HepG2 (cell line): ENCODE measurements around the gene SIK2. TPM values are rescaled to one million over a fixed set of nuclear protein-coding genes. Genes with fewer than 3 reads are reported as not detected.

Experiments
- FOXA3 ChIP-seq: IDR thresholded peaks from 2 replicates; pipeline ENCODE4 v1.6.1; 2016; ENCODE audit warnings: missing genetic modification reagents, missing compliant biosample characterization
- KIAA2018 ChIP-seq: sonication (generic); formaldehyde crosslinking; IDR thresholded peaks from 2 replicates; pipeline ENCODE4 v1.5.0; 2020; ENCODE audit warnings: mild to moderate bottlenecking, missing genetic modification reagents, borderline replicate concordance
- KLF16 ChIP-seq, 2 experiments: sonication (generic) in 1 of 2; formaldehyde crosslinking in 1 of 2; IDR thresholded peaks; 2 replicates each; pipeline versions ENCODE4 v1.6.1 to v1.8.0; 2016 to 2023; ENCODE audit warnings: missing genetic modification reagents in 2 of 2, missing compliant biosample characterization in 1 of 2
- PATZ1 ChIP-seq: sonication (generic); formaldehyde crosslinking; IDR thresholded peaks from 2 replicates; pipeline ENCODE4 v1.4.0; 2020; ENCODE audit warnings: missing genetic modification reagents
- PITX1 ChIP-seq: sonication (generic); formaldehyde crosslinking; IDR thresholded peaks from 2 replicates; pipeline ENCODE4 v1.5.1; 2020; ENCODE audit warnings: mild to moderate bottlenecking, missing genetic modification reagents
- POLR2A ChIP-seq, 2 experiments: IDR thresholded peaks; 2 replicates each; pipeline ENCODE4 v1.6.1; 2011; ENCODE audit warnings: low read depth in 2 of 2, low read length in 2 of 2, mild to moderate bottlenecking in 1 of 2, moderate library complexity in 1 of 2; ENCODE audit not compliant: insufficient read depth in 1 of 2
- RFX1 ChIP-seq: fragments of 450-650 bp; IDR thresholded peaks from 2 replicates; pipeline ENCODE4 v1.6.1; 2017
- SNAI1 ChIP-seq: sonication (generic); formaldehyde crosslinking; IDR thresholded peaks from 2 replicates; pipeline ENCODE4 v1.5.0; 2020; ENCODE audit warnings: mild to moderate bottlenecking, missing genetic modification reagents, borderline replicate concordance
- ZNF275 ChIP-seq: sonication (generic); formaldehyde crosslinking; IDR thresholded peaks from 2 replicates; pipeline ENCODE4 v1.8.0; 2022; ENCODE audit warnings: missing genetic modification reagents, mild to moderate bottlenecking, inconsistent platforms, borderline replicate concordance
- ZNF276 ChIP-seq: sonication (generic); formaldehyde crosslinking; IDR thresholded peaks from 2 replicates; pipeline ENCODE4 v1.4.0; 2020; ENCODE audit warnings: mild to moderate bottlenecking, low read depth, missing genetic modification reagents
- ZNF510 ChIP-seq: sonication (generic); formaldehyde crosslinking; IDR thresholded peaks from 2 replicates; pipeline ENCODE4 v1.4.0; 2020; ENCODE audit warnings: low read depth, mild to moderate bottlenecking, missing genetic modification reagents
- ZNF670 ChIP-seq: sonication (generic); formaldehyde crosslinking; IDR thresholded peaks from 2 replicates; pipeline ENCODE4 v1.8.0; 2022; ENCODE audit warnings: mild to moderate bottlenecking, missing genetic modification reagents, borderline replicate concordance
- ZNF737 ChIP-seq: sonication (generic); formaldehyde crosslinking; IDR thresholded peaks from 2 replicates; pipeline ENCODE4 v1.5.0; 2020; ENCODE audit warnings: missing genetic modification reagents, mild to moderate bottlenecking, borderline replicate concordance
- ZNF883 ChIP-seq: sonication (generic); formaldehyde crosslinking; IDR thresholded peaks from 2 replicates; pipeline ENCODE4 v1.5.1; 2020; ENCODE audit warnings: mild to moderate bottlenecking, missing genetic modification reagents; ENCODE audit errors: not compliant biosample characterization
- polyA plus RNA-seq, 8 experiments: library from polyadenylated mRNA; depleted of rRNA in 3 of 8; stranded (reverse) in 7 of 8; unstranded in 1 of 8; fragments of >200 nt; fragmentation: Illumina TruSeq in 4 of 8; extraction: Trizol in 4 of 8; gene quantifications; 2 replicates each; pipeline versions ENCODE4 v1.2.1 to v1.2.3, GENCODE V29; 2011 to 2016; ENCODE audit warnings: low read depth in 4 of 8, missing spikeins in 1 of 8, mixed read lengths in 1 of 8; ENCODE audit not compliant: insufficient read depth in 1 of 8
- total RNA-seq, 5 experiments: library from RNA; depleted of rRNA; stranded (reverse); fragments of >200 nt; fragmentation: Illumina TruSeq; extraction: Trizol; gene quantifications; 2 replicates each; pipeline ENCODE4 v1.2.3, GENCODE V29; 2016; ENCODE audit warnings: low read depth in 1 of 5

Gene SIK2
- total and polyA plus RNA-seq, 2 of the 13 experiments (the other 11 are each of a cell fraction or from before 2014, with no cell fraction given), result 8.1 to 15.4 TPM

- TF ChIP-seq ZNF510 (CRISPR knock-in tag), result no peak
- TF ChIP-seq PITX1 (CRISPR knock-in tag), result peak; percentile 52; the same call in 1 of the 2 replicates
- no peak for TF ChIP-seq ZNF670 (CRISPR knock-in tag)
- no peak for TF ChIP-seq RFX1
- peak; percentile 55; the same call in 1 of the 2 replicates for TF ChIP-seq ZNF737 (CRISPR knock-in tag)
- no peak; the same call in 1 of the 2 replicates for TF ChIP-seq SNAI1 (CRISPR knock-in tag)
- 0 out of 2 replicates have a peak, but pooled peaks have one; percentile 10 for TF ChIP-seq ZNF275 (CRISPR knock-in tag)
- TF ChIP-seq KIAA2018 (CRISPR knock-in tag), result peak; percentile 58; the same call in 1 of the 2 replicates
- peak; percentile 17; the same call in 1 of the 2 replicates for TF ChIP-seq PATZ1 (CRISPR knock-in tag)
- TF ChIP-seq ZNF276 (CRISPR knock-in tag), result no peak
- peak in 1 of 2 experiments; percentile 51; a peak in 1 of 4 replicates for TF ChIP-seq KLF16 (CRISPR knock-in tag; IDR thresholded peaks at IDR 0.05)
- TF ChIP-seq FOXA3 (CRISPR knock-in tag), result no peak
- peak; percentile 45 for TF ChIP-seq ZNF883
- TF ChIP-seq POLR2A (IDR thresholded peaks at IDR 0.05; ENCODE audit: insufficient read depth in 1 of 2, low read depth in 2 of 2, low read length in 2 of 2), result peak; percentile 83 to 87
Observed at GRCh38 chr11:111765984-111766833, 164.0 kb downstream of the SIK2 start, which contains the start of gene PPP2R1B (continued).
